Measurements from ENCODE around the gene WDR82.

WDR82 gene

GRCh38 chr3:52256622-52257021 is 21.8 kb downstream of the WDR82 start:
- DNase-seq (ENCODE audit: low spot score), result no peak

- no peak for DNase-seq (ENCODE audit: low spot score)
These were observed 22.3 kb downstream of the WDR82 start for GRCh38 chr3:52256159-52256558.

- DNase-seq (ENCODE audit: low spot score), result no peak
These were observed 23.8 kb downstream of the WDR82 start for GRCh38 chr3:52254608-52255007.

- DNase-seq (ENCODE audit: low spot score), result no peak
These were observed 24.8 kb downstream of the WDR82 start for GRCh38 chr3:52253314-52254304.

GRCh38 chr3:52250122-52250521 is 28.3 kb downstream of the WDR82 start:
- no peak for DNase-seq (ENCODE audit: low spot score)

GRCh38 chr3:52249683-52250082 is 28.8 kb downstream of the WDR82 start:
- DNase-seq (ENCODE audit: low spot score), result no peak

GRCh38 chr3:52248816-52249547 is 29.5 kb downstream of the WDR82 start:
- no peak for DNase-seq (ENCODE audit: low spot score)

- no peak for DNase-seq (ENCODE audit: low spot score)
These were observed 30.3 kb downstream of the WDR82 start for GRCh38 chr3:52248165-52248541.

- DNase-seq (ENCODE audit: low spot score), result no peak
These were observed 30.9 kb downstream of the WDR82 start for GRCh38 chr3:52247409-52248164.

- DNase-seq (ENCODE audit: low spot score), result peak; percentile 46
These were observed 31.6 kb downstream of the WDR82 start for GRCh38 chr3:52246728-52247408.

GRCh38 chr3:52246264-52246620 is 32.2 kb downstream of the WDR82 start:
- no peak for DNase-seq (ENCODE audit: low spot score)

GRCh38 chr3:52245322-52246263 is 32.9 kb downstream of the WDR82 start, which contains the start of gene PPM1M:
Gene PPM1M, plus strand, starts transcription at chr3:52245759. Its CDS starts 66 bp downstream, at chr3:52245825.
- peak; percentile 76 for DNase-seq (ENCODE audit: low spot score)

GRCh38 chr3:52243791-52244628 is 34.4 kb downstream of the WDR82 start:
- DNase-seq (ENCODE audit: low spot score), result no peak

GRCh38 chr3:52242039-52242438 is 36.4 kb downstream of the WDR82 start:
- no peak for DNase-seq (ENCODE audit: low spot score)

GRCh38 chr3:52240886-52241370 is 37.5 kb downstream of the WDR82 start:
- no peak for DNase-seq (ENCODE audit: low spot score)

GRCh38 chr3:52240059-52240885 is 38.2 kb downstream of the WDR82 start:
- DNase-seq (ENCODE audit: low spot score), result peak; percentile 47

- DNase-seq (ENCODE audit: low spot score), result peak; percentile 90
These were observed 39.4 kb downstream of the WDR82 start, which contains the start of gene TWF2 for GRCh38 chr3:52238761-52239701. Gene TWF2, minus strand, starts transcription at chr3:52239158. Its CDS starts 142 bp downstream, at chr3:52239016.
